Testis (tissue), 2 donors: ENCODE data around the gene C1QTNF8.

Source experiments
- CTCF ChIP-seq, 3 experiments: fragments of 450-650 bp in 2 of 3; fragments of 200-600 bp in 1 of 3; sonication (generic) in 1 of 3; IDR thresholded peaks; one replicate each; pipeline ENCODE4 v1.5.1; 2016 to 2019; ENCODE audit warnings: antibody characterized with exemption in 3 of 3, mild to moderate bottlenecking in 2 of 3, moderate library complexity in 1 of 3
- POLR2A ChIP-seq: fragments of 450-650 bp; IDR thresholded peaks from one replicate; pipeline ENCODE4 v1.6.1; 2017; ENCODE audit warnings: antibody characterized with exemption, mild to moderate bottlenecking, moderate library complexity

- TF ChIP-seq POLR2A (no peak), CTCF (IDR thresholded peaks at IDR 0.05) (no peak)
These were observed 1.1 kb upstream of the C1QTNF8 start for GRCh38 chr16:1097156-1097555.
